Progenitor cell of endocrine pancreas (in vitro differentiated cells): ENCODE results near the gene GRIA4. TPM values are rescaled to one million over a fixed set of nuclear protein-coding genes. Genes with fewer than 3 reads are reported as not detected.

Experiments
- DNase-seq: peaks from one replicate; pipeline ENCODE4 v3.0.0; 2021; ENCODE audit warnings: low spot score; ENCODE audit not compliant: unreplicated experiment
- H3K27ac Mint-ChIP-seq: 2 replicates; pipeline ENCODE4 v1.8.0; 2021; ENCODE audit warnings: mild to moderate bottlenecking, moderate library complexity, mixed read lengths
- H3K27me3 Mint-ChIP-seq: 2 replicates; pipeline ENCODE4 v1.8.0; 2021; ENCODE audit warnings: mixed read lengths
- H3K36me3 Mint-ChIP-seq: 2 replicates; pipeline ENCODE4 v1.8.0; 2022; ENCODE audit warnings: mixed read lengths; ENCODE audit not compliant: insufficient read depth
- H3K4me1 Mint-ChIP-seq: 2 replicates; pipeline ENCODE4 v1.8.0; 2021; ENCODE audit warnings: low read depth, mixed read lengths
- H3K4me3 Mint-ChIP-seq: 2 replicates; pipeline ENCODE4 v1.8.0; 2021; ENCODE audit warnings: low read depth, mild to moderate bottlenecking, moderate library complexity, mixed read lengths
- H3K9me3 Mint-ChIP-seq: 2 replicates; pipeline ENCODE4 v1.8.0; 2021; ENCODE audit warnings: low read depth, mixed read lengths
- total RNA-seq: library from RNA; stranded (reverse); gene quantifications from 2 replicates; pipeline ENCODE4 v1.2.1, GENCODE V29; 2021
- TF ChIP-seq, protein P1 (sequence below): fragments of 200-600 bp; sonication (generic); IDR thresholded peaks from one replicate; pipeline ENCODE4 v1.5.0; 2021; ENCODE audit warnings: antibody characterized with exemption, mild to moderate bottlenecking; ENCODE audit not compliant: unreplicated experiment

GRIA4 gene
- total RNA-seq, 1 donor from 2014 or later = 1.3 TPM

DNA sequence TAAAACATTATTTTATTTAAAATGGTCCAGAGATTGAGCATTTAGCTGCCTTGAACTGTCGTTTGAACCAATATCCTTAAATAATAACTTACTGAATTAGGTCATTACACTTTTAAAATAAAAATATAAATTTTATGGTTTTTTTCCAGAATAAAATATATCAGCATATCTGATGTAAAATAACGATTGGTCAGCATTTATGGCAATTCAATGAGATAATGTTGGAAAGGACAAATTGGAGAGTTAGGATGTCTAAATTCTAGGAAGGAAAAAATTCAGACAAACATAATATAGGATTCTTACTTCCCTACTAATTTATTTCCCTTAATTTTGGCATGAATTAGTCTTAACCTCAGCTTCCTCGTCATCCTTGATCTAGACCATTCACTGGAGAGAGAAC, 113.4 kb downstream of the GRIA4 start:
- no peaks in the 10 kb centered on the region for H3K27me3 Mint-ChIP-seq
- H3K36me3 Mint-ChIP-seq = no peaks in the 10 kb centered on the region
- TF ChIP-seq, protein P1, sequence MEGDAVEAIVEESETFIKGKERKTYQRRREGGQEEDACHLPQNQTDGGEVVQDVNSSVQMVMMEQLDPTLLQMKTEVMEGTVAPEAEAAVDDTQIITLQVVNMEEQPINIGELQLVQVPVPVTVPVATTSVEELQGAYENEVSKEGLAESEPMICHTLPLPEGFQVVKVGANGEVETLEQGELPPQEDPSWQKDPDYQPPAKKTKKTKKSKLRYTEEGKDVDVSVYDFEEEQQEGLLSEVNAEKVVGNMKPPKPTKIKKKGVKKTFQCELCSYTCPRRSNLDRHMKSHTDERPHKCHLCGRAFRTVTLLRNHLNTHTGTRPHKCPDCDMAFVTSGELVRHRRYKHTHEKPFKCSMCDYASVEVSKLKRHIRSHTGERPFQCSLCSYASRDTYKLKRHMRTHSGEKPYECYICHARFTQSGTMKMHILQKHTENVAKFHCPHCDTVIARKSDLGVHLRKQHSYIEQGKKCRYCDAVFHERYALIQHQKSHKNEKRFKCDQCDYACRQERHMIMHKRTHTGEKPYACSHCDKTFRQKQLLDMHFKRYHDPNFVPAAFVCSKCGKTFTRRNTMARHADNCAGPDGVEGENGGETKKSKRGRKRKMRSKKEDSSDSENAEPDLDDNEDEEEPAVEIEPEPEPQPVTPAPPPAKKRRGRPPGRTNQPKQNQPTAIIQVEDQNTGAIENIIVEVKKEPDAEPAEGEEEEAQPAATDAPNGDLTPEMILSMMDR = no peak
- no peaks in the 10 kb centered on the region for H3K4me1 Mint-ChIP-seq
- DNase-seq = no peak
- peaks cover under 1% of the 10 kb centered on the region for H3K9me3 Mint-ChIP-seq
- H3K4me3 Mint-ChIP-seq = no peak overlapping the region
- H3K27ac Mint-ChIP-seq = no peak overlapping the region

GRCh38 chr11:105732611-105733010, 122.7 kb downstream of the GRIA4 start:
- Mint-ChIP-seq H3K27ac (no peak overlapping the region), H3K4me1 (no peaks in the 10 kb centered on the region), H3K36me3 (no peaks in the 10 kb centered on the region), H3K27me3 (no peaks in the 10 kb centered on the region), H3K9me3 (peaks cover 7% of the 10 kb centered on the region), H3K4me3 (no peak overlapping the region)
- TF ChIP-seq, protein P1 = no peak
- no peak for DNase-seq

DNA sequence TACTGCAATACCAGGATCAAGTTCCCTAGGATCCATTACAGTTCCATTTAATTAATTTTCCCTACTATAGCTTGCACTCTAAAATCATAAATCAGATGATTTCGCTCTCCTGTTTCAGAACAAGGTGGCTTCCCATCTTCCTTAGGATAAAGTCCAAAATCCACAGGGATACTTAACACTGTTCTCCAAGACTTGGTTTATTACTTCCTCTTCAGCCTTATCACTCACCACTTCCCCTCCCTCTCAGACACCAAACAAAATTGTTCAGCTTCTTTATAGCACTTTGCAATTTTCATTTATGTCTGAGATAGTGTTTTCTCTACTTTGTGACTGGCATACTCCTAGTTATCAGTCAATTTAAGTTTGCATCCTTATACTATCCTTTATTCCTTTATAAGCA, 124.6 kb downstream of the GRIA4 start:
- Mint-ChIP-seq H3K27me3 (no peaks in the 10 kb centered on the region), H3K36me3 (no peaks in the 10 kb centered on the region), H3K9me3 (no peaks in the 10 kb centered on the region), H3K27ac (no peak overlapping the region), H3K4me1 (no peaks in the 10 kb centered on the region), H3K4me3 (no peak overlapping the region)
- DNase-seq = no peak
- TF ChIP-seq, protein P1 = no peak

GRCh38 chr11:105738251-105738650, 128.4 kb downstream of the GRIA4 start:
- Mint-ChIP-seq H3K27me3 (no peaks in the 10 kb centered on the region), H3K9me3 (no peaks in the 10 kb centered on the region), H3K27ac (no peak overlapping the region), H3K4me3 (no peak overlapping the region), H3K4me1 (no peaks in the 10 kb centered on the region), H3K36me3 (no peaks in the 10 kb centered on the region)
- no peak for DNase-seq
- TF ChIP-seq, protein P1 = no peak

DNA sequence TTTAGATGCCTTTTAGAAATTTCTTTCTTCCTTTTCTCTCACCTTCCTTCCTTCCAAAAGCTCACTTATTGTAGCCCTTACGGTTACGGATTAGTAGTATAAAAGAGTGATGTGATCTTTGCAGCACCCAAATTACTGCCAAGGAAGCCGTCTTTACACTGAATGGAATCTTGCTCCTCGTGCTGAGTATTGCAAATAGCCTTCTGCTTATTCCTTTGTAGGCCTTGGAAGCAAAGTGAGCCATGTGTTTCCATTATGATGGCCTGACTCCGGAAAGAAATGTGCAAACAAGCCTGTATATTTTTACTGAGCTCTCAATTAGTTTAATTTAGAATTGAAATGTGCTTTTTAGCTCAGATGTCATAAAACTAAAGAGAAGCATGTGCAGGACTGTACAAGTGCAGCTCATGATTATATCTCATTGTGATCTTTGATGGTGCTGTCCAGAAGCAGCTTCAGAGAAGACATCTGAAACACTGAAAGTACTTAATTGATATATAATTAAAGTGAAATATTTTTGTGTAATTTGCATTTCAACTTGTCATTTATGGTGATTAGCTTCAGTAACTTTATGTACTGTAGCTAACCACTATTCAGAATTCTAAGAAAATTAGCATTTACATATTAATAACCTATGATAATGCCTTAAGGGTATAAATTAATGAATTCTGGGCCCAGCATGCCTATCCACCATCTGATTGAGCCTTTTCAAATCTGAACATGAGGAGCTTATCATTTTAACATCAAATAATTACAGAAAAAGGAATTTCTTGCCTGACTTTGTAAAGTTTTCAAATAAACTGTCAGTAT, 129.3 kb downstream of the GRIA4 start:
- Mint-ChIP-seq H3K27ac (no peak overlapping the region), H3K27me3 (no peaks in the 10 kb centered on the region), H3K4me1 (no peaks in the 10 kb centered on the region), H3K36me3 (no peaks in the 10 kb centered on the region), H3K4me3 (no peak overlapping the region), H3K9me3 (no peaks in the 10 kb centered on the region)
- TF ChIP-seq, protein P1 = no peak
- no peak for DNase-seq
